Liver (tissue), 3 donors: ENCODE measurements around the gene ST8SIA5.

Experiments used
- GABPA ChIP-seq, 2 donors: IDR thresholded peaks in 1 of 2; conservative IDR thresholded peaks in 1 of 2; 2 replicates each; pipeline ENCODE4 v1.6.1; 2016; ENCODE audit warnings: antibody characterized with exemption in 2 of 2, mild to moderate bottlenecking in 1 of 2, moderate library complexity in 1 of 2
- TF ChIP-seq, protein P1 (sequence below): fragments of 150-350 bp; IDR thresholded peaks from 2 replicates; pipeline ENCODE4 v1.5.1; 2017; ENCODE audit warnings: improper control_type of control experiment, low read depth, low read length; ENCODE audit not compliant: missing input control
- TF ChIP-seq, protein P2 (sequence below): IDR thresholded peaks from 2 replicates; pipeline ENCODE4 v1.6.1; 2016; ENCODE audit warnings: antibody characterized with exemption, mild to moderate bottlenecking
- donor health status: healthy.
- donor health status: healthy.

DNA sequence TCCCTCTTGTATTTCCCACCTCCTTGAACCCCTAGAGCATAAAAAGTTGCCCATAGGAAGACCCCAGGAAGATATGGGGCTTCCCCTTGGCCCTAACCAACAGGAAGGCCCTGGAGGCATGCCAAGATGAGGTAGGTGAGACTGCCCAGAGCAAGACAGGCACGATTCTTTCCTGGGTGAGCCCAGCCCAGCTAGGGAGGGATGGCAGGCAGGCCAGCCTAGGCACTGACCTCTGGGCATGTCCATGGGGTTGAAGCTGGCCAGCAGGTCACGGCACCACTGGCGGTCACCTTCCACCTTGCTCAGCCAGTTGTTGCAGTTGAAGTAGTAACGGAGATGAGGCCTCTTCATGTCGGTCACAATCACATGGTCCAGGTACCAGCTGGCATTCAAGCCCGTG lies 117.5 kb downstream of the ST8SIA5 start:
- TF ChIP-seq, protein P1, sequence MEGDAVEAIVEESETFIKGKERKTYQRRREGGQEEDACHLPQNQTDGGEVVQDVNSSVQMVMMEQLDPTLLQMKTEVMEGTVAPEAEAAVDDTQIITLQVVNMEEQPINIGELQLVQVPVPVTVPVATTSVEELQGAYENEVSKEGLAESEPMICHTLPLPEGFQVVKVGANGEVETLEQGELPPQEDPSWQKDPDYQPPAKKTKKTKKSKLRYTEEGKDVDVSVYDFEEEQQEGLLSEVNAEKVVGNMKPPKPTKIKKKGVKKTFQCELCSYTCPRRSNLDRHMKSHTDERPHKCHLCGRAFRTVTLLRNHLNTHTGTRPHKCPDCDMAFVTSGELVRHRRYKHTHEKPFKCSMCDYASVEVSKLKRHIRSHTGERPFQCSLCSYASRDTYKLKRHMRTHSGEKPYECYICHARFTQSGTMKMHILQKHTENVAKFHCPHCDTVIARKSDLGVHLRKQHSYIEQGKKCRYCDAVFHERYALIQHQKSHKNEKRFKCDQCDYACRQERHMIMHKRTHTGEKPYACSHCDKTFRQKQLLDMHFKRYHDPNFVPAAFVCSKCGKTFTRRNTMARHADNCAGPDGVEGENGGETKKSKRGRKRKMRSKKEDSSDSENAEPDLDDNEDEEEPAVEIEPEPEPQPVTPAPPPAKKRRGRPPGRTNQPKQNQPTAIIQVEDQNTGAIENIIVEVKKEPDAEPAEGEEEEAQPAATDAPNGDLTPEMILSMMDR = no peak
- TF ChIP-seq, protein P2, sequence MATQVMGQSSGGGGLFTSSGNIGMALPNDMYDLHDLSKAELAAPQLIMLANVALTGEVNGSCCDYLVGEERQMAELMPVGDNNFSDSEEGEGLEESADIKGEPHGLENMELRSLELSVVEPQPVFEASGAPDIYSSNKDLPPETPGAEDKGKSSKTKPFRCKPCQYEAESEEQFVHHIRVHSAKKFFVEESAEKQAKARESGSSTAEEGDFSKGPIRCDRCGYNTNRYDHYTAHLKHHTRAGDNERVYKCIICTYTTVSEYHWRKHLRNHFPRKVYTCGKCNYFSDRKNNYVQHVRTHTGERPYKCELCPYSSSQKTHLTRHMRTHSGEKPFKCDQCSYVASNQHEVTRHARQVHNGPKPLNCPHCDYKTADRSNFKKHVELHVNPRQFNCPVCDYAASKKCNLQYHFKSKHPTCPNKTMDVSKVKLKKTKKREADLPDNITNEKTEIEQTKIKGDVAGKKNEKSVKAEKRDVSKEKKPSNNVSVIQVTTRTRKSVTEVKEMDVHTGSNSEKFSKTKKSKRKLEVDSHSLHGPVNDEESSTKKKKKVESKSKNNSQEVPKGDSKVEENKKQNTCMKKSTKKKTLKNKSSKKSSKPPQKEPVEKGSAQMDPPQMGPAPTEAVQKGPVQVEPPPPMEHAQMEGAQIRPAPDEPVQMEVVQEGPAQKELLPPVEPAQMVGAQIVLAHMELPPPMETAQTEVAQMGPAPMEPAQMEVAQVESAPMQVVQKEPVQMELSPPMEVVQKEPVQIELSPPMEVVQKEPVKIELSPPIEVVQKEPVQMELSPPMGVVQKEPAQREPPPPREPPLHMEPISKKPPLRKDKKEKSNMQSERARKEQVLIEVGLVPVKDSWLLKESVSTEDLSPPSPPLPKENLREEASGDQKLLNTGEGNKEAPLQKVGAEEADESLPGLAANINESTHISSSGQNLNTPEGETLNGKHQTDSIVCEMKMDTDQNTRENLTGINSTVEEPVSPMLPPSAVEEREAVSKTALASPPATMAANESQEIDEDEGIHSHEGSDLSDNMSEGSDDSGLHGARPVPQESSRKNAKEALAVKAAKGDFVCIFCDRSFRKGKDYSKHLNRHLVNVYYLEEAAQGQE = no peak
- TF ChIP-seq GABPA (IDR thresholded peaks at IDR 0.05 in 1 of 2, conservative IDR thresholded peaks at IDR 0.05 in 1 of 2) = no peak
